PC-9 (cell line): ENCODE measurements around the gene NUDT2.

Source experiments
- EZH2 ChIP-seq: fragments of 200-600 bp; sonication (generic); IDR thresholded peaks from 2 replicates; pipeline ENCODE4 v1.8.0; 2017; ENCODE audit warnings: antibody characterized with exemption, low read depth
- TF ChIP-seq, protein P1 (sequence below): fragments of 200-600 bp; sonication (generic); conservative IDR thresholded peaks from 2 replicates; pipeline ENCODE4 v1.6.1; 2017; ENCODE audit warnings: mixed run types, antibody characterized with exemption, mild to moderate bottlenecking, moderate library complexity

DNA sequence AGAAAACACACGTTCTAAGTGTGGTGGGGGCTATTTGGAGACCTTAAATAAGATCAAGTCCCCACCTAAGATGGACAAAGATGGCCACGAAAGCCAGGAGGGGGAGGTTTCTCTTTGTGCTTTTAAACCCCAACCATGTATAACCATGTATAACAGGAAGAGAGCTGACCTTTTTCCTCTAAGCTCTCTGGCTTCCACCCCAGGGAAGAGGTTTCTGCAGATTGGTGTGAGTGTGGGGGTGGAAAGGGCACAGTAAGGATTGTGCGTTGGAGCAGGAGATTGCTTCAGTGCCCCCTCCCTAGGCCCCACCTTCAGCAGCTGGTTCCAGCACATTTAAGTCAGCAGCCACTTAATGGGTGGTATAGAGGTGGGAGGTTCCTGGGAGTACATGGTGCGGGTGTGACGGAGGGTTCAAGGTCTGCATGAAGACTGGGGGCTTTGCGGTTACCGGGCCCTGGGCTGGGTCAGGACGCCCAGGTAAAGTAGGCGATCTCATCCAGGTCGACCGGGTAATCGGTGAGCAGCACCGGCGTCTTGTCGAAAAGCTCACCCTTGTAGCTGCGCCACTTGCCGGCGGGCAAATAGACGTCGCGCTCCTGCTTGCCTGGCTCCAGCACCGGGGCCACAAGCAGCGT is 41.1 kb downstream of the NUDT2 start:
- TF ChIP-seq, protein P1, sequence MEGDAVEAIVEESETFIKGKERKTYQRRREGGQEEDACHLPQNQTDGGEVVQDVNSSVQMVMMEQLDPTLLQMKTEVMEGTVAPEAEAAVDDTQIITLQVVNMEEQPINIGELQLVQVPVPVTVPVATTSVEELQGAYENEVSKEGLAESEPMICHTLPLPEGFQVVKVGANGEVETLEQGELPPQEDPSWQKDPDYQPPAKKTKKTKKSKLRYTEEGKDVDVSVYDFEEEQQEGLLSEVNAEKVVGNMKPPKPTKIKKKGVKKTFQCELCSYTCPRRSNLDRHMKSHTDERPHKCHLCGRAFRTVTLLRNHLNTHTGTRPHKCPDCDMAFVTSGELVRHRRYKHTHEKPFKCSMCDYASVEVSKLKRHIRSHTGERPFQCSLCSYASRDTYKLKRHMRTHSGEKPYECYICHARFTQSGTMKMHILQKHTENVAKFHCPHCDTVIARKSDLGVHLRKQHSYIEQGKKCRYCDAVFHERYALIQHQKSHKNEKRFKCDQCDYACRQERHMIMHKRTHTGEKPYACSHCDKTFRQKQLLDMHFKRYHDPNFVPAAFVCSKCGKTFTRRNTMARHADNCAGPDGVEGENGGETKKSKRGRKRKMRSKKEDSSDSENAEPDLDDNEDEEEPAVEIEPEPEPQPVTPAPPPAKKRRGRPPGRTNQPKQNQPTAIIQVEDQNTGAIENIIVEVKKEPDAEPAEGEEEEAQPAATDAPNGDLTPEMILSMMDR: no peak
- TF ChIP-seq EZH2: no peak
